GM18526 (cell line): Measurements from ENCODE around the gene CPB2.
A peak's percentile ranks its signal among the peaks of the same experiment; 100 is the strongest.

Source experiments
- POLR2A ChIP-seq: IDR thresholded peaks from 3 replicates; pipeline ENCODE4 v1.6.1; 2011; ENCODE audit not compliant: insufficient read length; ENCODE audit errors: extremely low read depth

The CPB2 gene

DNA sequence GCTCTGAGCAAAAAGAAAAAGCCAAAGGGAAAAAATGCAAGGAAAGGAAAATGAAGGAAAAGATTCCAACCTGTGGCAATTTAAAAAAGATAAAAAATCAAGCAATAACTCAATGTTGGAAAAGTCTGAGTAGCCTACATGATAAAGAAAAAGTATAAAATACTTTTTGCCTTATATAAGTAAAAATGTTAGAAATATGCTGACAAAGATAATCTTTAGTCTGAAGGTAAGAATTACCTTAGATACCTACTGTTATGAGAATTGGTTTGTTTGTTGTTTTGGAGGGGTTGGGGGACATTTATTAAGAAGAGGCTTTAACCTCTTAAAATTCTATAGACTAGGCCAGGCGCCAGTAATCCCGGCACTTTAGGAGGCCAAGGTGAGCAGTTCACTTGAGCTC lies 29.7 kb upstream of the CPB2 start:
- no peak for TF ChIP-seq POLR2A

DNA sequence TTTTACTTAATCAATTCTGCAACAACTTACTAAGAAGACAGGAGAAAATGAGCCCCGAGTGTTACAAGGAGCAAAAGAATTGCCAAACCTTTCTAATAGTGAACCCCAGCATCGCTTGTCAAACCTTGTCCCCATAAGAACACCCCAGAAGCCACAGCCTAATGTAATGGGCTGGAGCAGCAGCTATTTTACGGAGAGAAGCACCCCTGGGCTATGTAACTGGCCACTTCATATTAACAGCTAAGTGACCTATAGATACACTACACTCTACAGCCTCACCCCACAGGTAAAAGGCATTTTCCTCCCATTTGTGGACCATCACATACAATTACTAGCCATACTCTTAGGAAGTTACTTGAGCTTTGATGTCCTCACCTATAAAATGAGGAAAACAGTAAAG lies 27.3 kb upstream of the CPB2 start:
- TF ChIP-seq POLR2A = peak; percentile 7

DNA sequence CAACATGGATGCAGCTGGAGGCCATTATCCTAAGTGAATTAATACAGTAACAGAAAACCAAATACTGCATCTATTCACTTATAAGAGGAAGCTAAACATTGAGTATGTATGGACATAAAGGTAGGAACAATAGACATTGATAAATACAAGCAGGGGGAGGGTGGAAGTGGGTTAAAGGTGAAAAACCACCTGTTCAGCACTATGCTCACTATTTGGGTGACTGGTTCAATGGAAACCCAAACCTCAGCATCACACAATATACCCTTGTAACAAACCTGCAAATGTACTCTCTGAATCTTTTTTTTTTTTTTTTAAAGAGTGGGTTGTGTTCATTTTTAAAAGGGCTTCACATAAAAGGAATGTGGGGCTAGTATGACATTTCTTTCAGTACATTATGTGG lies 26.9 kb upstream of the CPB2 start:
- no peak for TF ChIP-seq POLR2A

DNA sequence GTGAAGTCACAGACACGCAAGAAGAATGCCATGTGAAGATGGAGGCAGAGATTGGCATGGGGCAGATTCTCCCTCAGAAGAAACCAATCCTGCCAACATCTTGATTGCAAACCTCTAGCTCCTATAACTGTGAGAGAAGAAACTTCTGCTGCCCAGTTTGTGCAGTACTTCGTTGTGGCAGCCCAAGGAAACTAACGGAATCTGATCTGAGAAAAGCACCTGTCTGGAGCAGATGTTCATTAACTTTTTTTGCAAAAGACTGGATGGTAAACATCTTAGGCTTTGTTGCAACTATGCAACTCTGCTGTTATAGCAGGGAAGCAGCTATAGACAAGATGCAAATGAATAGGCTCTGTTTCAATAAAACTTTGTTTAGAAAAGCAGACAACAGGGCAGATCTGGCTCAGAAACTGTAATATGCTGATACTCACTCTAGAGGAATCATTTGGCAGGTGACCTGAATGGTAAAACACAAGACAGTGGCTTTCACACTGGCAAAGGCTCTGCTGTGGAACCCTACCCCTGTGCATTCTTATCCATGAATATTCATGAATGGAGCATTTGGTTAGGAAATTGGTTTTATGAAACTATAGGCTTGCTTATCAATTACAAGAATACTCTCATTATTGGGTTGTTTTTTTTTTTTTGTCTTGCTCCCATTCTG lies 25.3 kb upstream of the CPB2 start:
- no peak for TF ChIP-seq POLR2A

DNA sequence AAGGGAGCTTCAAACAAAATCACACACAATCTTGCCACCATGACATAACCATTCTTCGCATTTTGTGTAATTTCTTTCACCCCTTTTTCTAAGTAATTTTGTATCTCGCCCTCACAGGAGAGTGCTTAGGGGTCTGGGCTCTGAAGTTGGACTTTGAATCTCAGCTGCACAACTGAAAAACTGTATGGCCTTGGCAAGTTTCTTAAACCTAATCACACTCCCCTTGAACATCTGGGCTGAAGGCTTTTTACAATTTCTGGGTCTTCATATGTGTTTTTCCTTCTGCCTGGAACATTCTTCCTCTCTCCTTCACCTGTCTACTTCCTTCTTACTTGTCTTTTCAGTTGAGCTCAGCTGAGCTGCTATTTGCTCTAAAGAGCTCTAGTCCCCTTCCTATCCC lies 24.3 kb upstream of the CPB2 start:
- TF ChIP-seq POLR2A = no peak

DNA sequence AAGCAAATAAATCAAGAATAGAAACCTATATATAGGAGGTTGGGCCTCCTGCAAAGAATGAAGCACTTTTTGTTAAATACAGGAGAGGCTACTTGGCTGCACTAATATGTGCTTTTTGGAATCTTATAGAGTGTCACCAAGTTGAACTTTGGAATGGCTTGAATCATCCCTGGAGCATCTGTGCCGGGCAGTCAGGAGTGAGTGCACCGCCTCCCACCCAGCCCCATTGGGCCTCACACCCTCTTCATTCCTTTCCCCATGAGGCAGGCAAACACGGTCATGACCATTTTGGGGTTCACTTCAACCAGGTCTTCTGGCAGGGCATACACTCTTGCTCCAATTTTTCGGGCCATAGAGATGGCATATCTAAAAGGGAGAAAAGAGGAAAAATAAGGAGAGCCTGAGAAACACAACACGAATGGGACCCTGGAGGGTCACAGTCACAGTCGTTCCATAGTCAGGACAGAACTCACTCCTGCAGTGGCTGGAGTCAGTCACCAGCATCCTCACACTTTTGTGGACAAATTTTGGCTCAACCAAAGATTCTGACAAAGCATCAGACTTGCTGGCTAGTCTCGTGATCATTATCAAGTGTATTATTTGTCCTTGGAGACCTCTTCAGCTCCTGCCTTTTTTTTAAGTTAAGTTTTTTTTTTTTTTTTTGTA lies 22.7 kb upstream of the CPB2 start:
- TF ChIP-seq POLR2A = no peak

DNA sequence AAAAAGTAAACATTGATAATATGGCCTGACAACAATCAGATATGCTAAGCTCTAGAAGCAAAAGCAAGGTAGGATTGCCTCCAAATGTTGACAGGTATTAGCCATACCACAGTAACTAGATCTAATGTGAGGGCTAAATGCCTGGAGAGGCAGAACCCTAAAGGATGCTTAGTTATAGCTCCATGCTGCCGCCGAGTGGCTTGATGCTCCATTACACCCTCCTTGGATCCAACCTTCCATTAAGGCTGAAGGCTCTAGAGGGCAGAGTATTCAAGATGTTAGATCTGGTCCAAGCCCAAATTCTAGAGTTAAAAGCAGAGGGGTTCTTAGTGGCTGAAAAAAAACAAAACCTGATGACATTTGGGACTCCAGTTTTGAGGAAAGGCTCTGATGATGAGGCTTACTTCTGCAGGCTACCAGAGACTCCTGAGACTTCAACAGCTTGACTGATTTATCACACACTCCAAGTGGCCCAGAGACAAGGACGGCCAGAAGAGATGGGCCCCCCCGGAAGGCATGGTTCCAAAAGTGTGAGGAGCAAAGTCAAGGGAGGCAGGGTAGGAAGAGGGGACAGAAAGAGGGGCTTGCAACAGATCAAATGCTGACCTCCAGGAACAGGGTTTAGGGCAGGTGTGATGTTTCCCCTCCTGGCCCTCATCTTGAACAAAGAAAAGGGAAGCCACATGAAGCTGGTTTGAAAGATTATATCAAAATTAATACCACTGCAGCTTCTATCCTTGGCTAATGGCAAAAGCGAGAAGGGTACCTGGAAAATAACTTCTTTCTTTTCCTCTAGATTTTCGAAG lies 21.9 kb upstream of the CPB2 start:
- no peak for TF ChIP-seq POLR2A

DNA sequence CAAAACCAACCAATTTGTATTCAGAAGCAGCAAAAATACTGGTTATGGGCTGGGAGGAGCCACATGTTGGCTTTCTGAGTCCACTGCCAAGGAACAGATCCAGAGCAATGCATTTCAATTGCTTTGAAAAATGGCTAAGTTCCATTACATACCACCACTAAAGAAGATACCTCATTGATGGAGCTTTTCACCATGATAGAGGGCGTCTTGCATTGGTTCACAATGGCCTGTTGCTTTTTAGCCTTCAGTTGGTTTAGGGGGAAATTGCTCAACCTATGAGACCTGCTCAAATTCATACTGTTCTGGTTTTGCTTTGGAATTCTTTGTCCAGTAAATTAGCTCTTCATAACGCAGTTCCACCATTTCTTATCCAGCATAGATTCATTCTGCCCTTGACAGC lies 21.2 kb upstream of the CPB2 start:
- no peak for TF ChIP-seq POLR2A

DNA sequence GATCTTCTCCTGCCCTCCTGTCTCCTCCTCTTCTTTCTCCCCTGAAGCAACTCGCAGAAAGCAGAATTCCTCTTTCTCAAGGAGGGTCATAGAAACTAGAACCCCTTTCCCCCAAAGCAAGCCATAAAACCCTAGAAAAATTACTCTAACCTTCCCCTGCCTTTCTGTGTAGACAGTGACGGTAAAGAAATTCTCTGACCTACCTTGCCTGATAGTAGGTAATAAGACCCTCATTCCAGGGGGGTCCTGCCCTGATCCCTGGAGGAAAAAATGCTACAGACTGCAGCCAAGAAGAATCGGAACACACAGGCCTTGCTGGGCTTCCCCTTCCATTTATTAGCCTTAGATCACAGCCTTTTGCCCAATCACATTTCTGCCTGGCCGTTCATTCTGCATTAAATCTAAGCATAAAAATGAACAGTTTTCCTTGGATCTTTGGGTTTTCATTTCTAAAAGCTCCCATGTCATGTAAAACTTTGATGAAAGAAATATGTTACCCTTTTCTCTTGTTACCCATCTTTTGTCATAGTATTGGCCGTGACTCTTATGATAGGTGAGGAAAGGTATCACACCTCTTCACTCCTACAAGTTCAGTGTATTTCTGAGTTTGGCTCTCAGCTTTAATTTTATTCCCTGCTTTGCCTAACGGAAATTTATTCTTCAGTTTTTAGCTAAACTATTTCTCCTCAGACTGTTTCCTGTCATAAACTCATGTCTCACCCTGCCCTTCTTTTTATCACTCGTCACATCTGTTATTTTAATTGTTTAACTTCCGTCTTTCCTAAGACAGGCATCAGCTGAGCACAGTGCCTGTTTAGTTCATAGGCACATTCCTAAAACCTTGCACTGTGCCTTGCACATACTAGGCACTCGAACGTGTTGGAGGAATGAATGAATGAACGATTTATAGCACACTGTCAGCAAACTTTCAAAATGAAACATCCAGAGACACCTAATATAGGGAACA lies 20.4 kb upstream of the CPB2 start:
- peak; percentile 22 for TF ChIP-seq POLR2A

DNA sequence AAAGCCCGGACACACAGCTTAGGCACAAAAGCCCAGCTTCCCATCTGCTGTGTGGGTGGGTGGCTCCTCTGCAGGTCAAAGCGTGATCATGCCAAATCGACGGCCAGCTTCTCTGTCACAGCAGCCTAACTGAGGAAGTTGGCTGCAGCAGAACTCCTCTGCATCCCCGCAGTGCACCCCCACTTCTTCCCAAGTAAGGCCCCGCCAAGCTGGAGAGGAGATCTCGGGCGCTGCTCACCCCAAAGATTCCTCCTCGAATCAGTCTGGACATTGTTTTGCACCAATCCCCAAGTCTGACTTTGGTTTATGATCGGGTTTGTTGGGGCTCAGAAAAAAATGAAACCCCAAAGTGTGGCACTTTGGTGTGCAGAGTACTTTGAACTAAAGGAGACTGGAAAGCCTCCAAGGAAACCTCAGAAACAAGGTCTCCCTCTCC lies 19.7 kb upstream of the CPB2 start:
- peak; percentile 47 for TF ChIP-seq POLR2A

DNA sequence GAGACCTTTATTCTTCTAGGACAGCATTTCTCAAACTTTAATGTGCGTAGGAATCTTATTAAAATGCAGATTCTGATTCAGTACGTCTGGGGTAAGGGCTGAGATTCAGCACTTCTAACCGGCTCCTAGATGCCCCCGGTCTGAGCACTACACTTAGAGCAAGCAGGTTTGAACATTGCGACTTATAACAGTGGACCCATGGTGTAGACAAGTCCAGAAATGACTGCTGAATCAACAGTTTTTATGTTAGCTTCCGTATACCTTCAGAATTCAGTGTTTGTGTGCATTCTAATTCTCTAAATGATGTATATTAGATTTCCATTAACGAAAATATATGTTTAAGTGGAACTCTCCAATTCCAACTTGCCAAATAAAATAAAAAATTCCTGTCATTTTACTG lies 17.5 kb upstream of the CPB2 start:
- no peak for TF ChIP-seq POLR2A

DNA sequence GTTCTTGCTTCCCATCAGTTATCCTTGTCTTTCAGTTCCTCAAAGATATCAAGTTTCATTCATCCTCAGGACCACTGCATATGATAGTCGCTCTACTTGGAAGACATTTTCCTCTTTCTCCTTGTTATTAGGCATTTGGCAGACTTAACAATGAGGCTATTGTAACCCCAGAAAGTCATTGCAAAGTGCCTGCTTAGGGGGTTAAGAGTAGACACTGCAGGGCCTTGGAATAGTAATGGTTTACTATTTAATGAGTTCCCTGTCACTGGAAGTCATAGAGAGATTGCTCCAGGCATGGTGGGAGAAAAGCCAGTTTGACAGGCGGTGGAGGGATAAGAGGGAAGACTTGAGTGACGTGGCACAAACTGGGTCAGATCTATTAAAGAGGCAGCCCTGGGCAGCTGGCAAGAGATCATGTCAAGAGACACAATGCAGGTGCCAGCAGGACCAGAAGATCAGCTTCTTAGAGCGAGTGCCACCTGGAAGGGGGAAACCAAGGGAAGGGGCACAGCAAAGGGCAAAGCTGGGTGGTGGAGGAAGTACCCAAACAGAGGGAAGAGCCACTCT lies 16.8 kb upstream of the CPB2 start:
- TF ChIP-seq POLR2A = no peak

DNA sequence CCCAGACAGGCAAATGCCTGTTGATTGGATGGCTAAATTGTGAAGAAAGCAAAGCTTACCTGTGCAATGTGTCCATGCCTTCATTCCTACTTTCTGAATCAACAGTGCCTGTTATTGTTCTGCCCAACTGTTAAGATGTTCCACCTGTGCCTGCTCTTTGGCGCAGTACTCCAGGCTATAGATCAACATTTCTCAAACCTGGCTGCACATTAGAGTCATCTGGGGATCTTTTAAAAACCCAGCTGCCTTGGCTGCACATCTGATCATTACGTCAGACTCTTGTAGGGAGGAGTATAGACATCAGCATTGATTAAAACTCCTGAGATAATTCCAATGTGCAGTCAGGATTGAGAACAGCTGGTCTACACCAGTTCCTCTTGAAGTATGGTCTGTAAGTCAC lies 16.2 kb upstream of the CPB2 start:
- TF ChIP-seq POLR2A = no peak

DNA sequence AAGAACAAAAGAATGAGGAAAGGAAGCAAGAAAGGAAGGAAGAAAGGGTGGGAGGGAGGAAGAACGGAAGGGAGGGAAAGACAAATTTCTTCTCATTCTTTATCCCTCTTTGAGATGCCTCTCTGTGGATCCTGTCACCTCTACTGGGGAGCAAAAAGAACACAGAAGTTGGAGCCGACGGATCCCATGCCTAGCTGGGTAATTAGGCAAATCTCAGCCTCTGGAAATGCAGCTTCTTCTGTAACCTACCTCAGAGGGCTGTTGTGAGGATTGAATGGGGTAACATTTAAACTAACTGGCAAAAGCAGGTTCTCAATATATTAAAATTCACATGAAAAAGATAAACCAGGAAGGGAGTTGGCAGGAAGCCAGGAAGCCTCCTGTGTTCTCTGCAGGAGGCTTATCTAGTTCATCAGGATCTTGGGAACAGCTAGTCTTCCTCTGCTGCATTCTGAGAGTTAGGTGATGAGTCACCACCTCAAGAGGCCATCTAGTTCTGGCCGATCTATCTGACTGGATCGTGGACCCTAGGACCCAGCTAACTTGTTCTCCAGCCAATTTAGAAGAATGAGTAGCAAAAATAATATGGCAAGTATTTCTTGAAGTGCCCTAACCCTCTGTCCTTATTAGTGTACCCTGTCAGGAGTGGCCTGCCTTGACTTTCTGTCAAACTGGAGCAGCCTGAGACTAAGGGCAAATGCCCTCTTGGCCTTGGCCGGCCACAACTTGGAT lies 15.2 kb upstream of the CPB2 start:
- no peak for TF ChIP-seq POLR2A

DNA sequence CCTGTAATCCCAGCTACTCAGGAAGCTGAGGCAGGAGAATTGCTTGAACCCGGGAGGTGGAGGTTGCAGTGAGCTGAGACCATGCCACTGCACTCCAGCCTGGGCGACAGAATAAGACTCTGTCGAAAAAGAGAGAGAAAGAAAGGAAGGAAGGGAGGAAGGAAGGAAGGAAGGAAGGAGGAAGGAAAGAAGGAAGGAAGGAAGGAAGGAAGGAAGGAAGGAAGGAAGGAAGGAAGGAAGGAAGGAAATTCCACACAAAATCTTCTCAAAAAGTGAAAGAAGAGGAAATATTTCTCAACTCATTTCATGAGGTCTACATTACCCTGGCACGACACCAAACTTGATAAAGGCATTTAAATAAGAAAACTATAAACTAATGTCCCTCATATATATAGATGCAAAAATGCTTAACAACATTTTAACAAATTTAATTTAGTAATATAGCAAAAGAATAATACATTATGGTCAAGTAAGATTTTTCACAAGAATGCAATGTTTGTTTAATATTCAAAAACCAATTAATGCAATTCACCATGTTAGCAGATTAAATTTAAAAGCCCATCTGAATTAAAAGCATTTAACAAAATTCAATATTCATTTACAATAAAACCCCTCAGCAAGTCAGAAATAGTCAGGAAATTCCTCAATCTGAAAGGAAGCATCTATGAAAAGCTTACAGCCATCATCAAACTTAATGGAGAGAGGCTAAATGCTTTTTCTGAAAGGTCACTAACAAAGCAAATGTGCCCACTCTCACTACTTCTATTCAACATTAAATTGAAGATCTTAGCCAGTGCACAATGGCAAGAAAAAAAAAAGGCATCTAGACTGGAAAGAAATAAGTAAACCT lies 12.0 kb upstream of the CPB2 start:
- no peak for TF ChIP-seq POLR2A
